Trophoblast cell (in vitro differentiated cells and primary cell): Measurements from ENCODE around the gene WEE2.

Experiments used
- DNase-seq, 2 donors: peaks; one replicate each; pipeline ENCODE4 v3.0.0-alpha.2; 2016
- H2AFZ ChIP-seq: 2 replicates; pipeline ENCODE4 v1.6.1; 2013; ENCODE audit warnings: low read length, moderate library complexity, mild to moderate bottlenecking; ENCODE audit not compliant: insufficient read depth, poor library complexity
- H2AK5ac ChIP-seq: 2 replicates; pipeline ENCODE4 v1.6.1; 2013; ENCODE audit warnings: mild to moderate bottlenecking, low read length
- H2BK120ac ChIP-seq: 2 replicates; pipeline ENCODE4 v1.6.1; 2013; ENCODE audit warnings: low read length, mild to moderate bottlenecking, moderate library complexity; ENCODE audit not compliant: insufficient read depth, poor library complexity
- H2BK12ac ChIP-seq: 2 replicates; pipeline ENCODE4 v1.6.1; 2013; ENCODE audit warnings: mild to moderate bottlenecking, low read length, moderate library complexity
- H2BK5ac ChIP-seq: 2 replicates; pipeline ENCODE4 v1.6.1; 2013; ENCODE audit warnings: low read length, low read depth, moderate library complexity, mild to moderate bottlenecking; ENCODE audit not compliant: poor library complexity
- H3K14ac ChIP-seq: 2 replicates; pipeline ENCODE4 v1.6.1; 2013; ENCODE audit warnings: mild to moderate bottlenecking, low read length
- H3K18ac ChIP-seq: 2 replicates; pipeline ENCODE4 v1.6.1; 2013; ENCODE audit warnings: mild to moderate bottlenecking, low read length
- H3K23ac ChIP-seq: 2 replicates; pipeline ENCODE4 v1.6.1; 2013; ENCODE audit warnings: low read length
- H3K27ac ChIP-seq: 2 replicates; pipeline ENCODE4 v1.5.1; 2013; ENCODE audit warnings: low read depth, mild to moderate bottlenecking, inconsistent platforms, low read length, moderate library complexity
- H3K27me3 ChIP-seq: 2 replicates; pipeline ENCODE4 v1.6.1; 2013; ENCODE audit warnings: inconsistent platforms, mild to moderate bottlenecking, low read length, moderate library complexity; ENCODE audit not compliant: insufficient read depth
- H3K36me3 ChIP-seq, 2 experiments: 1 replicate in 1 of 2; 2 replicates in 1 of 2; pipeline ENCODE4 v1.6.1; 2013; ENCODE audit warnings: low read length in 2 of 2, mild to moderate bottlenecking in 2 of 2, moderate library complexity in 1 of 2; ENCODE audit not compliant: insufficient read depth in 2 of 2, control insufficient read depth in 1 of 2
- H3K4ac ChIP-seq: 2 replicates; pipeline ENCODE4 v1.6.1; 2013; ENCODE audit warnings: low read depth, mild to moderate bottlenecking, low read length, moderate library complexity
- H3K4me1 ChIP-seq, 2 experiments: 1 replicate in 1 of 2; 2 replicates in 1 of 2; pipeline ENCODE4 v1.6.1; 2013; ENCODE audit warnings: low read length in 2 of 2, mild to moderate bottlenecking in 2 of 2, moderate library complexity in 1 of 2; ENCODE audit not compliant: insufficient read depth in 2 of 2, control insufficient read depth in 1 of 2
- H3K4me2 ChIP-seq: 2 replicates; pipeline ENCODE4 v1.6.1; 2013; ENCODE audit warnings: inconsistent platforms, mild to moderate bottlenecking, low read length, moderate library complexity
- H3K4me3 ChIP-seq: 2 replicates; pipeline ENCODE4 v1.5.1; 2013; ENCODE audit warnings: mild to moderate bottlenecking, low read depth, low read length, inconsistent platforms
- H3K79me1 ChIP-seq: one replicate; pipeline ENCODE4 v1.6.1; 2013; ENCODE audit warnings: low read length
- H3K79me2 ChIP-seq: 2 replicates; pipeline ENCODE4 v1.6.1; 2013; ENCODE audit warnings: low read length, mild to moderate bottlenecking; ENCODE audit not compliant: control insufficient read depth, insufficient read depth, poor library complexity
- H3K9ac ChIP-seq: 2 replicates; pipeline ENCODE4 v1.6.1; 2013; ENCODE audit warnings: mild to moderate bottlenecking, low read length
- H3K9me3 ChIP-seq: 2 replicates; pipeline ENCODE4 v1.6.1; 2013; ENCODE audit warnings: low read depth, mild to moderate bottlenecking, control low read depth, inconsistent platforms, low read length; ENCODE audit not compliant: insufficient read depth
- H4K12ac ChIP-seq: 2 replicates; pipeline ENCODE4 v1.6.1; 2013; ENCODE audit warnings: low read depth, mild to moderate bottlenecking, low read length, moderate library complexity
- H4K8ac ChIP-seq: 2 replicates; pipeline ENCODE4 v1.6.1; 2013; ENCODE audit warnings: low read depth, mild to moderate bottlenecking, low read length, moderate library complexity
- H4K91ac ChIP-seq: one replicate; pipeline ENCODE4 v1.6.1; 2013; ENCODE audit warnings: low read depth, mild to moderate bottlenecking, low read length, moderate library complexity
- WGBS: extraction: QIAGEN DNeasy Blood & Tissue Kit; methylation state at CpG from one replicate; pipeline ENCODE4 v1.1.7; 2013; ENCODE audit warnings: missing lambda C conversion rate; ENCODE audit not compliant: insufficient read length, insufficient coverage; ENCODE audit errors: extremely low coverage; 5-methylcytosine and 5-hydroxymethylcytosine counted together

The WEE2 gene

GRCh38 chr7:141737118-141737835, 29.1 kb downstream of the WEE2 start:
- H2BK12ac ChIP-seq: no peak overlapping the region
- peaks cover 5% of the 10 kb centered on the region for H3K79me2 ChIP-seq
- H3K9ac ChIP-seq: no peak overlapping the region
- H3K36me3 ChIP-seq: peaks cover 5 to 12% of the 10 kb centered on the region in 2 experiments
- peaks cover 2% of the 10 kb centered on the region for H3K79me1 ChIP-seq
- H2BK120ac ChIP-seq: no peak overlapping the region
- H3K14ac ChIP-seq: no peak overlapping the region
- no peaks in the 10 kb centered on the region for H3K27me3 ChIP-seq
- peak; percentile 6 to 45 for DNase-seq
- H3K4ac ChIP-seq: no peak overlapping the region
- peaks cover 0 to 7% of the 10 kb centered on the region in 2 experiments for H3K4me1 ChIP-seq
- no peak overlapping the region for H2BK5ac ChIP-seq
- no peak overlapping the region for H3K23ac ChIP-seq
- no CpG with 5 or more reads among the region's 11 CpGs for WGBS
- peak overlapping the region; percentile 67 for H3K4me2 ChIP-seq
- H4K8ac ChIP-seq: peak overlapping the region; percentile 87
- H3K18ac ChIP-seq: no peak overlapping the region
- H3K9me3 ChIP-seq: no peaks in the 10 kb centered on the region
- peak overlapping the region; percentile 91 for H2AFZ ChIP-seq
- H4K12ac ChIP-seq: peak overlapping the region; percentile 86
- H3K27ac ChIP-seq: peak overlapping the region; percentile 59
- H4K91ac ChIP-seq: peak overlapping the region; percentile 50
- peak overlapping the region; percentile 70 for H3K4me3 ChIP-seq
- no peak overlapping the region for H2AK5ac ChIP-seq

GRCh38 chr7:141737836-141738591, 29.9 kb downstream of the WEE2 start, which contains the start of gene SSBP1:
TSS of gene SSBP1 (plus strand) at chr7:141738358. CDS start at chr7:141739167, 809 bp downstream.
- no CpG with 5 or more reads among the region's 46 CpGs for WGBS
- Histone ChIP-seq H2AK5ac (no peak within 1 kb of the TSS), H3K18ac (peak within 1 kb of the TSS; percentile 55), H2BK12ac (no peak within 1 kb of the TSS), H3K79me1 (peaks cover 2% of the 10 kb centered on the region), H3K4me3 (peak within 1 kb of the TSS; percentile 97), H3K79me2 (peaks cover 5% of the 10 kb centered on the region), H2BK120ac (peak within 1 kb of the TSS; percentile 52), H3K4ac (peak within 1 kb of the TSS; percentile 77), H4K91ac (peak within 1 kb of the TSS; percentile 56), H3K27ac (peak within 1 kb of the TSS; percentile 59), H2BK5ac (peak within 1 kb of the TSS; percentile 2), H2AFZ (peak within 1 kb of the TSS; percentile 91), H3K4me2 (peak within 1 kb of the TSS; percentile 95), H3K14ac (peak within 1 kb of the TSS; percentile 73), H3K27me3 (no peaks in the 10 kb centered on the region), H4K8ac (peak within 1 kb of the TSS; percentile 92), H3K9me3 (no peaks in the 10 kb centered on the region), H3K36me3 (peaks cover 7 to 15% of the 10 kb centered on the region in 2 experiments), H4K12ac (peak within 1 kb of the TSS; percentile 86), H3K4me1 (peaks cover 0 to 7% of the 10 kb centered on the region in 2 experiments), H3K23ac (no peak within 1 kb of the TSS), H3K9ac (peak within 1 kb of the TSS; percentile 94)
- DNase-seq: peak; percentile 95 to 99

- H2AFZ ChIP-seq: peak overlapping the region; percentile 57
- H3K23ac ChIP-seq: no peak overlapping the region
- peak overlapping the region; percentile 95 for H3K4me2 ChIP-seq
- H3K27ac ChIP-seq: no peak overlapping the region
- peaks cover 0 to 7% of the 10 kb centered on the region in 2 experiments for H3K4me1 ChIP-seq
- no peak overlapping the region for H2BK12ac ChIP-seq
- DNase-seq: no peak
- H2BK120ac ChIP-seq: peak overlapping the region; percentile 28
- no peak overlapping the region for H2AK5ac ChIP-seq
- no peaks in the 10 kb centered on the region for H3K9me3 ChIP-seq
- H3K36me3 ChIP-seq: peaks cover 10 to 20% of the 10 kb centered on the region in 2 experiments
- H3K4me3 ChIP-seq: peak overlapping the region; percentile 97
- peaks cover 2% of the 10 kb centered on the region for H3K79me1 ChIP-seq
- H2BK5ac ChIP-seq: peak overlapping the region; percentile 2
- peak overlapping the region; percentile 91 for H4K8ac ChIP-seq
- no CpG with 5 or more reads among the region's 6 CpGs for WGBS
- H3K4ac ChIP-seq: peak overlapping the region; percentile 77
- H3K9ac ChIP-seq: peak overlapping the region; percentile 94
- H4K91ac ChIP-seq: peak overlapping the region; percentile 56
- H3K14ac ChIP-seq: peak overlapping the region; percentile 43
- peak overlapping the region; percentile 60 for H4K12ac ChIP-seq
- H3K27me3 ChIP-seq: no peaks in the 10 kb centered on the region
- H3K79me2 ChIP-seq: peaks cover 5% of the 10 kb centered on the region
- H3K18ac ChIP-seq: peak overlapping the region; percentile 55
Observed at GRCh38 chr7:141738592-141739013, 30.4 kb downstream of the WEE2 start.

DNA sequence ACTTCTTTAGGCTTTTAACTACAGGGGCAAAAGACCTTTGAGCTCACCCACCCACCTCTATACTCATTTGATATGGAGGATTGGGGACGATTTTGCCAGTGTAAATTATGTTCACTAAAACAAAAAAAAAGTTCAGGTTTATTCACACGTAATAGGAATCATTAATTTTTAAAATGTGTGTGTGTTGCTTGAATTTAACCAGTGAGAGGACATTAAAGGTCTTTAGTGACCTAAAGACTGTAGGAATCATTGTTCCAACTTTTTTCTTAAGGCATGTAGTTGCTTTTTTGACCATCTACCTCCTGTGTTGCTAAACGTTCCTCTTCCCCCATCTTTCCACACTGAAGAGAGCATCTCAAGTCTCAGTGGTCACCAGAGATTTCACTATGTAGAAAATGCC, 31.1 kb downstream of the WEE2 start:
- Histone ChIP-seq H2AFZ (no peak overlapping the region), H3K18ac (no peak overlapping the region), H3K36me3 (peaks cover 13 to 24% of the 10 kb centered on the region in 2 experiments), H3K79me2 (peaks cover 5% of the 10 kb centered on the region), H4K8ac (no peak overlapping the region), H3K4ac (peak overlapping the region; percentile 64), H4K91ac (no peak overlapping the region), H2BK12ac (no peak overlapping the region), H2BK5ac (no peak overlapping the region), H3K14ac (no peak overlapping the region), H3K79me1 (peaks cover 2% of the 10 kb centered on the region), H2BK120ac (no peak overlapping the region), H3K27ac (no peak overlapping the region), H3K27me3 (no peaks in the 10 kb centered on the region), H2AK5ac (no peak overlapping the region), H3K9ac (no peak overlapping the region), H3K4me1 (peaks cover 0 to 7% of the 10 kb centered on the region in 2 experiments), H3K23ac (no peak overlapping the region), H3K9me3 (no peaks in the 10 kb centered on the region), H3K4me2 (peak overlapping the region; percentile 95), H3K4me3 (no peak overlapping the region), H4K12ac (no peak overlapping the region)
- WGBS: no CpG with 5 or more reads among the region's 3 CpGs
- no peak for DNase-seq
